KMS-11 (cell line): ENCODE results near the gene FAT1.
"Not testable (repeated sequence)": the region's sequence is repeated elsewhere in the genome, so short reads cannot be mapped to it uniquely, and the experiment has no call there.

Experiments
- H2AFZ ChIP-seq: fragments of 200-600 bp; sonication (generic); 2 replicates; pipeline ENCODE4 v1.6.1; 2016; ENCODE audit warnings: antibody characterized with exemption, mixed run types, low read depth
- H3K27ac ChIP-seq: fragments of 200-600 bp; sonication (generic); 2 replicates; pipeline ENCODE4 v1.6.1; 2016; ENCODE audit warnings: mild to moderate bottlenecking, mixed run types
- H3K27me3 ChIP-seq: fragments of 200-600 bp; sonication (generic); 2 replicates; pipeline ENCODE4 v1.6.1; 2017; ENCODE audit warnings: mild to moderate bottlenecking, low read depth, mixed run types, moderate library complexity; ENCODE audit not compliant: insufficient read depth
- H3K36me3 ChIP-seq: fragments of 200-600 bp; sonication (generic); 2 replicates; pipeline ENCODE4 v1.6.1; 2017; ENCODE audit warnings: mild to moderate bottlenecking, mixed run types; ENCODE audit not compliant: insufficient read depth
- H3K4me1 ChIP-seq: fragments of 200-600 bp; sonication (generic); 2 replicates; pipeline ENCODE4 v1.6.1; 2016; ENCODE audit warnings: mild to moderate bottlenecking, low read depth, mixed run types; ENCODE audit not compliant: poor library complexity, severe bottlenecking
- H3K4me2 ChIP-seq: fragments of 200-600 bp; sonication (generic); 2 replicates; pipeline ENCODE4 v1.7.0; 2016; ENCODE audit warnings: mild to moderate bottlenecking, mixed run types
- H3K4me3 ChIP-seq: fragments of 200-600 bp; sonication (generic); IDR thresholded peaks from 2 replicates; pipeline ENCODE4 v1.6.1; 2017; ENCODE audit warnings: low read depth, low read length, mixed read lengths; ENCODE audit not compliant: insufficient read depth
- H3K79me2 ChIP-seq: fragments of 200-600 bp; sonication (generic); 2 replicates; pipeline ENCODE4 v1.6.1; 2016; ENCODE audit warnings: low read depth, mixed run types; ENCODE audit not compliant: insufficient read depth
- H3K9ac ChIP-seq: fragments of 200-600 bp; sonication (generic); 2 replicates; pipeline ENCODE4 v1.6.1; 2016; ENCODE audit warnings: mild to moderate bottlenecking, mixed run types
- H4K20me1 ChIP-seq: fragments of 200-600 bp; sonication (generic); 2 replicates; pipeline ENCODE4 v1.6.1; 2016; ENCODE audit warnings: mild to moderate bottlenecking, mixed run types; ENCODE audit not compliant: insufficient read depth
- TF ChIP-seq, protein P1 (sequence below): fragments of 200-600 bp; sonication (generic); conservative IDR thresholded peaks from 2 replicates; pipeline ENCODE4 v1.6.1; 2017; ENCODE audit warnings: low read depth, mild to moderate bottlenecking, antibody characterized with exemption, low read length, moderate library complexity, mixed read lengths

The FAT1 gene

DNA sequence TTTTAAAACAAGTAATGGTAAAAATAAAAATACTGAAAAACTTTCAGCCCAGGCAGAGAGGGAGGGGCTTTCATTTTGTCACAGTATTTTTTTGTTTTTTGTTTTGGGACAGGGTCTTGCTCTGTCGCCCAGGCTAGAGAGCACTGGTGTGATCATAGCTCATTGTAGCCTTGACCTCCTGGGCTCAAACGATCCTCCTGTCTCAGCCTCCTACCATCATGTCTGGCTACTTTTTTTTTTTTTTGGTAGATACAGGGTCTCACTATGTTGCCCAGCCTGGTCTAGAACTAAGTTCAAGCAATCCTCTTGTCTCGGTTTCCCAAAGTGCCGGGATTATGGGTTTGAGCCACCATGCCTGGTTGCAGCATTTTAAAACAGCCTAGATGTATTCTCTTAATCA, 40.8 kb upstream of the FAT1 start:
- Histone ChIP-seq H3K79me2 (no peaks in the 10 kb centered on the region), H3K9ac (no peak overlapping the region), H4K20me1 (no peaks in the 10 kb centered on the region), H3K36me3 (no peaks in the 10 kb centered on the region), H3K27me3 (no peaks in the 10 kb centered on the region), H2AFZ (no peak overlapping the region), H3K4me3 (no peak overlapping the region), H3K4me1 (no peaks in the 10 kb centered on the region), H3K27ac (no peak overlapping the region), H3K4me2 (no peak overlapping the region)
- TF ChIP-seq, protein P1, sequence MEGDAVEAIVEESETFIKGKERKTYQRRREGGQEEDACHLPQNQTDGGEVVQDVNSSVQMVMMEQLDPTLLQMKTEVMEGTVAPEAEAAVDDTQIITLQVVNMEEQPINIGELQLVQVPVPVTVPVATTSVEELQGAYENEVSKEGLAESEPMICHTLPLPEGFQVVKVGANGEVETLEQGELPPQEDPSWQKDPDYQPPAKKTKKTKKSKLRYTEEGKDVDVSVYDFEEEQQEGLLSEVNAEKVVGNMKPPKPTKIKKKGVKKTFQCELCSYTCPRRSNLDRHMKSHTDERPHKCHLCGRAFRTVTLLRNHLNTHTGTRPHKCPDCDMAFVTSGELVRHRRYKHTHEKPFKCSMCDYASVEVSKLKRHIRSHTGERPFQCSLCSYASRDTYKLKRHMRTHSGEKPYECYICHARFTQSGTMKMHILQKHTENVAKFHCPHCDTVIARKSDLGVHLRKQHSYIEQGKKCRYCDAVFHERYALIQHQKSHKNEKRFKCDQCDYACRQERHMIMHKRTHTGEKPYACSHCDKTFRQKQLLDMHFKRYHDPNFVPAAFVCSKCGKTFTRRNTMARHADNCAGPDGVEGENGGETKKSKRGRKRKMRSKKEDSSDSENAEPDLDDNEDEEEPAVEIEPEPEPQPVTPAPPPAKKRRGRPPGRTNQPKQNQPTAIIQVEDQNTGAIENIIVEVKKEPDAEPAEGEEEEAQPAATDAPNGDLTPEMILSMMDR = no peak

DNA sequence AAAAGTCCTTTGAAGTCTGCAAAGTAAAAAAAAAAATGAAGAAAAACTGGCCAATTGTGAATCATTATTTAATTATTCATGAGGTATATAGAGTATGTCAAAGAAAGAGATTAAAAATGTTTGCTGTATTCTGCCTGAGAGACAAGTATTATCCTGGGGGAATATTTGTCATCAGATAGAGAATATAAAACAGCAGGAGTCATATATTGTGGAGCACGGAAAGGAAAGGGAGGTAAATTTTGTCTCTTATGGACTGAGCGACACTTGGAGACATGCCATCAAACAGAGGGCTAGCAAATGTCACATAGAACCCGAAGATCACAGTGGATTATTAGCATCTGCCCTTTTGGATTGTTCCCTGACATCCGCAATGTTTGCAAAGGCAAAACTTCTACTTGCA, 39.2 kb upstream of the FAT1 start:
- TF ChIP-seq, protein P1 = no peak

DNA sequence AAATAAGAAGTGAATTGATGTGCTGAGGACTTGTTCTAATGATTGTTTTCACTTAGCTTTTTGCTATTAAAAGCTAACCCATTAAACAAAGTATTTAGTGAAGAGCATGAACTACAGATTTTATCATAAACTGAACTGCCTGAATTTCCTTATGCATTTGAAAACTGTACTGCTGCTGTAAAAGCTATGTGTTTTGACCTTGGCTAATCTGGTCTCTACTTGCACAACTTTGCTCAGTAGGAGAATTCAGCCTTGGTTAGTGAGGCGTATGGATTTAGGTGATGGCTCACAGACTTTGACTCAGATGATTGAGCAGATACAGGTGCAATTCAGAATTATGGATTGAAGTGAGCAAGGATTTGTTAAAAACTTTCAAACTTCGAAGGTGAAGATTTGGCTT, 38.7 kb upstream of the FAT1 start:
- H3K4me2 ChIP-seq = no peak overlapping the region
- H4K20me1 ChIP-seq = no peaks in the 10 kb centered on the region
- no peak overlapping the region for H3K4me3 ChIP-seq
- no peaks in the 10 kb centered on the region for H3K27me3 ChIP-seq
- no peaks in the 10 kb centered on the region for H3K36me3 ChIP-seq
- TF ChIP-seq, protein P1 = no peak
- no peaks in the 10 kb centered on the region for H3K4me1 ChIP-seq
- no peak overlapping the region for H2AFZ ChIP-seq
- no peak overlapping the region for H3K27ac ChIP-seq
- H3K9ac ChIP-seq = no peak overlapping the region
- no peaks in the 10 kb centered on the region for H3K79me2 ChIP-seq

More for the DNA sequence above, 39.2 kb upstream of the FAT1 start:
- H3K27me3 ChIP-seq = no peaks in the 10 kb centered on the region
- no peaks in the 10 kb centered on the region for H4K20me1 ChIP-seq
- H3K4me1 ChIP-seq = no peaks in the 10 kb centered on the region
- no peak overlapping the region for H3K4me3 ChIP-seq
- no peak overlapping the region for H2AFZ ChIP-seq
- H3K4me2 ChIP-seq = no peak overlapping the region
- H3K9ac ChIP-seq = no peak overlapping the region
- no peaks in the 10 kb centered on the region for H3K79me2 ChIP-seq
- no peaks in the 10 kb centered on the region for H3K36me3 ChIP-seq
- H3K27ac ChIP-seq = no peak overlapping the region

DNA sequence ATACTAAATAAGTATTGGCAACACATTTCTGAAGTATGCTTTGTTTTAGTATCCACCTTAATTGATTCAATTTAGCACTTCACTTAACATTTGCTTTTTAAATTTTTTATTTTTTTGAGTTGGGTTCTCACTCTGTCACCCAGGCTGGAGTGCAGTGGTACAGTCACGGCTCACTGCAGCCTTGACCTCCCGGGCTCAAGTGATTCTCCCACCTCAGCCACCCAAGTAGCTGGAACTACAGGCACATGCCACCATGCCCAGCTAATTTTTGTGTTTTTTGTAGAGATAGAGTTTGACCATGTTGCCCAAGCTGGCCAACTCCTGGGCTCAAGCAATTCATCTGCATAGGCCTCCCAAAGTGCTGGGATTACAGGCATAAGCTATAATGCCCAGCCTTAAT, 38.3 kb upstream of the FAT1 start:
- H3K4me1 ChIP-seq, H3K4me2 ChIP-seq: not testable (repeated sequence)

DNA sequence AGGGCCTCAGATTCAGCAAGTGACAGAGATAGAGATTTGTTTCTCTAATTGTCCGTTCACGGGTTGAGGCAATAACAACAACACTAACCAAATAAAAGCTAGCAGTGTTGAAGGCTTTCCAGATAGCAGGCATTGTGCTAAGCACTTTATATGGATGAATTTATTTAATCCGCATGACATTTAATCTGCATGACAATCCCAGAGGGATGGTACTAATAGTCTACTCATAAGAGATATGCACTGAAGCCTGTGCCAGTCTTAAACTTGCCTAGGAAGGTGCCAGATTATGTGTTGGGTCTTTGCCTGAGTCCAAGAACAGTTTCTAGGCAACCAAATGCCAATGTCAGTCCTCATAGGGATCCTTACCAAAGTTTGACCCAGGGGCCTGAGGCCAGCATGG, 37.7 kb upstream of the FAT1 start:
- no peaks in the 10 kb centered on the region for H3K36me3 ChIP-seq
- H3K4me3 ChIP-seq = no peak overlapping the region
- H3K27me3 ChIP-seq = no peaks in the 10 kb centered on the region
- H3K4me1 ChIP-seq = no peaks in the 10 kb centered on the region
- no peak overlapping the region for H2AFZ ChIP-seq
- no peak overlapping the region for H3K27ac ChIP-seq
- TF ChIP-seq, protein P1 = no peak
- H3K79me2 ChIP-seq = no peaks in the 10 kb centered on the region
- H3K4me2 ChIP-seq = no peak overlapping the region
- H4K20me1 ChIP-seq = no peaks in the 10 kb centered on the region
- no peak overlapping the region for H3K9ac ChIP-seq

More for the DNA sequence above, 38.3 kb upstream of the FAT1 start:
- H3K4me3 ChIP-seq, H3K9ac ChIP-seq, H3K36me3 ChIP-seq, H3K27me3 ChIP-seq, H3K27ac ChIP-seq, H4K20me1 ChIP-seq, H3K79me2 ChIP-seq, H2AFZ ChIP-seq: not testable (repeated sequence)
